Left hindlimb (tissue), 1 donor: ENCODE measurements around the gene KRTAP10-1.

Experiments
- DNase-seq: peaks from one replicate; pipeline ENCODE4 v3.0.0-alpha.2; 2018

Gene KRTAP10-1

GRCh38 chr21:44527156-44527982, 12.6 kb downstream of the KRTAP10-1 start:
- no peak for DNase-seq

DNA sequence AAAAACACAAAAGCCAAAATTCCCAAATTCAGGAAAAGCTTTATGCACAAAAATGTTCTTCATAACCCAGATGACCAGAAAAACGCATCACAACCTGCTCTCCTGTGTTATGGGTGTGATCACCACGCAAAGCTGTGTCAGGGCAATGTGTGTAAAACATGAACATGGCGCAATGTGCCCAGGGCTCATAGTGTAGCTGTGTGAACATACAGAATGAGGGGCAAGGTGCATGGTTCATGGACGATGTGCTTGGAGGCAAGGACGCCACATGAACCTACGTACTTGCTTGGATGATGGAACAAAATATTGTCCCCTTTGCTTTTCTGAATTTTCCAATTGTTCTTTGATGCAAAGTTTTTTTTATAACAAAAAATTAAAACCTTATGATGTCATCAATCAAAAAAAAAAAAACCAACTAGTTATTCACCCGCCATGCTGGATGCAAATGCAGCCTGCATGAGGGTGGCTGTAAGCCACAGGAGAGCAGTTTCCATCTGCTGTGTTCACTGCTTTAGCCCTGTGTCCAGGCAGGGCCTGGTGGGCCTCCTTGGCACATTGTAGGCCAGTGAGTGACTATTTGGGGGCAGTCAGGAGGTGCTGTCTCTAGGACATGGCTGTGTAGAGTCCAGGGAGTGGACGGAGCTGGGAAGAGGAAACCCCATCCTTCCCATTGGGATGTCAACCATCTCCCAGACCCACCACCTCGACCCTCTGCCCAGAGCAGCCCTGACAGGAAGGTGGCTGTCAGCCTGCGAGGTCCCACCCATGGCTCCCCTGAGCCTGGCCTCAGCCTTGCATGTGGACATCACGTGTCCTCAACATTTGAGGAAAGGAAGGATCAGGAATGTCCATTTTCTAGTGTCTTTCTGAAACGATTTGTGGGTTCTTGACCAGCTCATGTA, 13.6 kb downstream of the KRTAP10-1 start:
- no peak for DNase-seq

DNA sequence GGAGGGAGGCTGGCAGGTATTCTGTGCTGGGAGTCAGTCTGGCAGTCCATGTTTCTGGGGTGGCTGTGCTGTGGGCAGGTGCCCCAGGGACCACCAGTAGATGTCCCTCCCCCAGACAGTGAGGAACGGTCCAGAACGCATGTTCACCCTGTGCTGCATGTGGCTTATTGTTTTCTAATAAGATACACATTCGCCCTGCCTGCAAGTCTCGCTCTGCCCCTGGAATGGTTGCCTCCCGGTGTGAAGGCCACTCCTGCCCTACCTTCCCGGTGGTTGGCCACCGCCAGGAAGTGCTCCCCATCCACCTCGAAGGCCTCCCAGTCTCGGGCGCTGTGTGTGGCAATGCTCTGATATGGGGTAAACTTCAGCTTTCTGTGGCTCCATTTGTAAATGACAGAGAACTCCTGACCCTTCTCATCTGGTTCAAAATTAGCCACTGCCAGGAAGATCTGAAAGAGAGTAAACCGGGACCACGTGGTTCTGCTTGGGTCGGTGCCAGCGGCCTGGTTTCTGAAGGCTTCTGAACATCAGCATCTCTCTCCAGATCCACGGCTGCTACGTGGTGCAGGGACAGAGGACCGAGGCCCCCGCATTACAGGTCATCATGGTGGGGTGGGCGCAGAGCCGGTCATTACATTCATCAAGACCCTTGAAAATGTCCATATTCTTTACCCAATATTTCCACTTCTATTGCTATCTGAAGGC, 14.5 kb downstream of the KRTAP10-1 start:
- DNase-seq, result no peak

GRCh38 chr21:44524414-44525371, 15.3 kb downstream of the KRTAP10-1 start:
- DNase-seq, result no peak

DNA sequence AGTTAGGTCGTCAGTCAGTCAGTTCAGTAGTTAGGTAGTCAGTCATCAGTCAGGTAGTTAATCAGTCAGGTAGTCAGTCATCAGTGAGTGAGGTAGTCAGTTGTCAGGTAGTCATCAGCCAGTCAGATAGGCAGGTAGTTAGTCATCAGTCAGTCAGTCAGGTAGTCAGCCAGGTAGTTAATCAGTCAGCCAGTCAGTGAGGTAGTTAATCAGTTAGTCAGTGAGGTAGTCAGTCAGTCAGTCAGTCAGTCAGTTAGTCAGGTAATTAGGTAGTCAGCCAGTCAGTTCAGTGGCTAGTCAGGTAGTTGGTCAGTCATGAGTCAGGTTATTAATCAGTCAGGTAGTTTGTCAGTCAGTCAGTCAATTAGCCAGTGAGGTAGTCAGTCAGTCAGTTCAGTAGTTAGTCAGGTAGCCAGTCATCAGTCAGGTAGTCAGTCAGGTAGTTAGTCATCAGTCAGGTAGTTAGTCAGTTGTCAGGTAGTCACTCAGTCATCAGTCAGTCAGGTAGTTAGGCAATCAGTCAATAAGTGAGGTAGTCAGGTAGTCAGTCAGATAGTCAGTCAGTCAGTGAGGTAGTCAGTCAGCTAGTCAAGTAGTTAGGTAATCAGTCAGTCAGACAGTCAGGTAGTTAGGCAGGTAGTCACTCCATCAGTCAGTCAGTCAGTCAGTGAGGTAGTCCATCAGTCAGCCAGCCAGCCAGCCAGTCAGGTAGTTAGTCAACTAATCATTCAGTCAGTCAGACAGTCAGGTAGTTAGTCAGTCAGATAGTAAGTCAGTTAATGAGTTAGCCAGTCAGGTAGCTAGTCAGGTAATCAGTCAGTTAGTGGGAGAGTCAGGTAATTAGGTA, 16.2 kb downstream of the KRTAP10-1 start:
- DNase-seq, result no peak

DNA sequence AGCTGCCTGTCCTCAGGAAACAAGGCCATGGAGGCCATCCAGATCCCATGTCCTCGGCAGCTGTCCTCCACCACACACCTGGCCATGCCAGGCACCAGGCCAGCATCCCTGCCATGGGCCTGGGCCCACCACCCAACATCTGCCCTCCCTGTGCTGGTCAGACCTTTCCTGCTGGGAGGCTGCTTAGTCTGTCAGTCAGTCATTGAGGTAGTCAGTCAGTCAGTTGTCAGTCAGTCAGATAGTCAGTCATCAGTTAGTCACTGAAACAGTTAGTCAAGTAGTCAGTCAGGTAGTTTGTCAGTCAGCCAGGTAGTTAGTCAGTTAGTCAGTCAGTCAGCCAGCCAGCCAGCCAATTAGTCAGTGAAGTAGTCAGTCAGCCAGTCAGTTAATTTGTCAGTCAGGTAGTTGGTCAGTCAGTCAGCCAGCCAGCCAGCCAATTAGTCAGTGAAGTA, 17.2 kb downstream of the KRTAP10-1 start:
- DNase-seq, result no peak

GRCh38 chr21:44521928-44522752, 17.9 kb downstream of the KRTAP10-1 start:
- DNase-seq, result no peak

DNA sequence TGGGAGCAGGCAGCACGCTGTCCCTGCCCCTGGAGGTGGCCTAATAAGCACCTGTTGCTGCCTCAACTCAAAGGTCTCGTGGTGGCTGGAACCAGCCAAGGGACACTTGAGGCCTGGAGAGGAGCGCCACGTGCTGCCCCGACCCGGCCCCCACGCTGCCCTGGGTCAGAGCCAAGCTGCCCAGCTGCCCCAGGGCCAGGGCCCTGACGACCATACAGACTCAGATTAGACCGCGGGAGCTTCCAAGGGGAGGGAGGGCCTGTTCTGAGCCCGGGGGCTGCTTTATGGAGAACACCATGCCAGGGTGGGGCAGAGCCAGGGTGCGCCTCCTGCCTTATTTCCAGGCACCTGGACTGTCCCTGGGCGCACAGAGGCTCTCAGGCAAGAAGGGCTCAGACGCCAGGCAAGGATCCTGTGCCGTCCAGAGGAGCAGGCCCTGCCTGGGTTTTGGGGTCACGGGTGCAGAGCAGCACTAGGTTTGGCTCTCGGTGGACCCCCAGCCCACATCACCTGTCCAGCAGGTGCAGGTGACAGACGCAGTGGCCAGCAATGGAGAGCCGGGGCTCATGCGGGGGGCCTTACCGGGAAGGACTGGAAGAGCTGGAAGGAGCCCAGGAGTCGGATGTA, 18.6 kb downstream of the KRTAP10-1 start:
- DNase-seq, result no peak

DNA sequence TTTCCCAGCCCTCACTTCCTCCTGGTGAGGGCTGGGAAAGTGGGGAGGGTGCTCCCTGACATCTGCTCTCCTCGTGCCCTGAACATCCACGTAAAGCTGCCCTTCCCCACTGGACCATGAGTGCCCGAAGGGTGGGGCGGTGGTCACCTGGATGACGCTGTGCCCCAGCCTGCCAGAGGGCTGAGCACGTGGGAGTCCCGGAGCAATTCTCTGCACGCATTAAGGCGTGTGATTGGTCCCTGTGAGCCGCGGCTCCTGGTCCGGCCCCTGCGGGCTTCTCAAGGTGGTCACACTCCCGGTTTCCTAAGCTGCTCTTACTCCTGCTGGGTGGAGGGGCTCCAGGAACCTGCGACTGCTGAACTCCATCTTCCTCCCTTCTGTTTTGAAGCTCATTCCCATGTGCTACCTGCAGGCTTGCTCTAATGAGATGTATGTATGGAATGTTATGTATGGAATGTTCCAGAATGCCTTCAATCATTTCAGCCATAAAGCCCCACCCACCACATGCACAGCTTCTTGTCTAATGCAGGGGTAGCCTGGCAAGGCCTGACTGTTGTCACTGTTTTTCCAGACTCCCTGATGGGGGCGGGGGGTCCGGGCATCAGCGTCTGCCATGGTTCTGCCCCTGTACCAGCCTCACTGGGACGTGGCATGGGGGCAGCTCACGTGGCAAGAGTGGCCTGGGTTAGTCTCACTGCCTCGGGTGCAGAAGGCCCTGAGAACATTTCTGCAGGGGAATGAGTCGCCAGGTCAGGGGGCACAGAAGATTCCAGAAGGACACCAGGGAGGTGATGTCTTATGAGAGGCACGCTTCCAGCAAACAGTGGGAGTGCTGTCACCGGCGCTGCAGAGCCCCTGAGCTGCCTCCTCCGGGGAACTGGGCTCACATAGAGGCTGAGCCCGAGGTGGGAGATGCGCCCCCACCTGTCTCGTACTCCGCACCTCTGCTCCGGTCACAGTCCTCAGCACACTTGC, 19.4 kb downstream of the KRTAP10-1 start:
- no peak for DNase-seq

- no peak for DNase-seq
Observed at GRCh38 chr21:44519346-44520325, 20.4 kb downstream of the KRTAP10-1 start.

DNA sequence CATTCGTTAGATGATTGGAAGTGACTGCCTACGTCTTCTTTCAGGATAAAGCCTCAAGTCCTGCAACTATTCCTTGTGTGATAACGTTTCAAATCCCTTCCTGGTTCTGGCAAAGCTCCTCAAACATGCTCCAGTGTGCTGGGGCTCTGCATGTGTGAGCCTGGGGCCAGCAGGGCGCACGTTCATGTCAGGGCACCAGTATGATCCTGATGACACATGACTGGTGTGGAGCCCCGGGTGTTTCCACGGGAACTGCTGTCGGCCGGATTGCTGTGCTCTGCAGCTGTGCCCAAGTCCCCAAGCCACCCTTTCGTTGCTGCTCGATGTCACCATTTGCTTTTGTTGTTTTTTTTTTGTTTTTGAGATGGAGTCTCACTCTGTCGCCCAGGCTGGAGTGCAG, 21.3 kb downstream of the KRTAP10-1 start:
- DNase-seq, result no peak

DNA sequence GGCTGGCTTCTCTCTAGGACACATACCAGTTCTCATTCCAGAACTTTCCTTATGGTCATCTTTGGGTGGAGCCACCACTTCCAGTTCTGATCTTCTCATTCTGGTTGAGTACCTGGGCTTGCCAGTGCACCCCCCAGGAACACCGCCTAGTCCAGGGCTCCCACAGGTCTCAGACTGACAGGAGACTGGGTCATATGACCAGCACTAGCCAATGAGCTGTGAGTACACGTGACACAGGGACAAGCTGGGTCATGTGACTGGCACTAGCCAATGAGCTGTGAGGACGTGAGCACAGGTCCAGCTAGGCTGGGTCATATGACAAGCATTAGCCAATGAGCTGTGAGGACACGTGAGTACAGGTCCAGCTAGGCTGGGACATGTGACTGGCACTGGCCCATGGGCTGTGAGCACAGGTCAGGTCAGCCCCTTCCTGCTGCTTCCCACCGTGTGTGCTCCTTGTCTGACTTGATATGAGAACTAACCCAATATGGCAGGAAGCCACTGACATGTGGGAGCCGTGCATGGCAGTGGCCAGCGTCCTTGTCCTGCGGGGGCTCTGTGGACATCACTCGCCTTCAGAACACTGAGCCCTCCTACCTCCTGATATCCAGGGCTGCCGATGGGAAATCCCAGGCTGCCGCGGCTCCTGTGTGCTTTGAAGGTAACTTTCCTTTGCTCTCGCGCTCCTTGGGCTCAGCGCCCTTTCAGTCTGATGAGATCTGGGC, 22.7 kb downstream of the KRTAP10-1 start:
- DNase-seq, result no peak

DNA sequence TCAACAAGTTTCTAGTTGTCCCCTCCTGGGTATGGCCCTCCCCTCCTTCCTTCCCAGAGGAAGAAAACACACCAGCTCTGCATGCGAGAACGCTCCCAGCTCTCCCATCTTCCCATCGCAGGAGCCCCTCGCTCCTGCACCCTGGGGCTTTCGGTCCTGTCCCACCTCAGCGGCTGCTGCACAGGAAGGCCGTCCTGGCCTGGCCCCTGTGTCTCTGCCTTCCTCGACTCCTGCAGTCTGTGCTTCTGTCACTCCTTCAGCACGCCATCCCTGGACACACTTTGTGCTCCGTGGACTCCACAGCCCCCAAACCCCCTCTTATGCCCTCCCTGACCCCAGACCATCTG, 23.2 kb downstream of the KRTAP10-1 start:
- no peak for DNase-seq

DNA sequence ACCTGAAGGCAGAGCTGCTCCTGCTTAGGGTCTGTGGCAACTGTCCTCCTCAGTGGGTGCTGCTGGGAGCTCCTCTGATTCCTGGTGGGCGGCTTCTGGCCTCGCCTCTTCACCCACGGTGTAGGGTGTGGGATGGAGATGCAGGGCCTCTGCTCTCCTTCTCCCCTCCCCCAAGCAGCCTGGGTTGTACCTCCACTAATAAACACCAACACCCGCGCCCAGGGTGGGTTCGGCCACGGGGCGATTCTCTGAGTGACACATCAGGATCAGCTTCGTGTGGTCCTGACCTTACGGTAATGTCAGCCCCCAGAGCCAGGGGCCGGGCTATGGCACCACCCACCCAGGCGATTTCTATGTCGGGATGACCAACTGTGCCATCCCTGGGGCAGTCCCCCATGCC, 23.7 kb downstream of the KRTAP10-1 start:
- DNase-seq, result no peak

- DNase-seq, result no peak
Observed at GRCh38 chr21:44515359-44516165, 24.4 kb downstream of the KRTAP10-1 start.
